DMS 273 treated with DMSO at 0.1 percent for 48 hours (cell line): Measurements from ENCODE around the gene LECT2.

Experiments
- DNase-seq: peaks from one replicate; lab custom pipeline; 2025; lab: John Stamatoyannopoulos, UW

Gene LECT2

GRCh38 chr5:135954899-135955298, at the start of gene LECT2:
TSS of gene LECT2 (minus strand) at chr5:135954983. CDS start at chr5:135954833, 150 bp downstream.
- DNase-seq: no peak

GRCh38 chr5:136004436-136004835, 49.7 kb upstream of the LECT2 start:
- no peak for DNase-seq

- no peak for DNase-seq
Measured at GRCh38 chr5:136001466-136001981, 46.7 kb upstream of the LECT2 start.

- DNase-seq: no peak
Measured at GRCh38 chr5:136000932-136001331, 46.1 kb upstream of the LECT2 start.

GRCh38 chr5:136000147-136000546, 45.4 kb upstream of the LECT2 start:
- DNase-seq: no peak

- no peak for DNase-seq
Measured at GRCh38 chr5:135999406-136000139, 44.8 kb upstream of the LECT2 start.

- DNase-seq: no peak
Measured at GRCh38 chr5:135998889-135999288, 44.1 kb upstream of the LECT2 start.

GRCh38 chr5:135997673-135998335, 43.0 kb upstream of the LECT2 start:
- no peak for DNase-seq

GRCh38 chr5:135996611-135997010, 41.8 kb upstream of the LECT2 start:
- DNase-seq: no peak

GRCh38 chr5:135995976-135996375, 41.2 kb upstream of the LECT2 start:
- no peak for DNase-seq

GRCh38 chr5:135993880-135994636, 39.3 kb upstream of the LECT2 start:
- DNase-seq: peak; percentile 36

GRCh38 chr5:135993335-135993879, 38.6 kb upstream of the LECT2 start:
- DNase-seq: no peak

GRCh38 chr5:135991429-135991828, 36.6 kb upstream of the LECT2 start:
- no peak for DNase-seq

- DNase-seq: no peak
Measured at GRCh38 chr5:135990528-135991255, 35.9 kb upstream of the LECT2 start.

GRCh38 chr5:135989686-135990085, 34.9 kb upstream of the LECT2 start:
- no peak for DNase-seq

- DNase-seq: no peak
Measured at GRCh38 chr5:135988546-135988945, 33.8 kb upstream of the LECT2 start.

- DNase-seq: no peak
Measured at GRCh38 chr5:135986891-135987401, 32.2 kb upstream of the LECT2 start.

- no peak for DNase-seq
Measured at GRCh38 chr5:135986401-135986800, 31.6 kb upstream of the LECT2 start.

GRCh38 chr5:135985951-135986350, 31.2 kb upstream of the LECT2 start:
- DNase-seq: no peak

GRCh38 chr5:135980620-135981019, 25.8 kb upstream of the LECT2 start:
- DNase-seq: no peak

- DNase-seq: no peak
Measured at GRCh38 chr5:135979510-135979909, 24.7 kb upstream of the LECT2 start.
